SH-SY5Y (cell line): ENCODE results near the gene ADAMTS2.

Experiments used
- GATA2 ChIP-seq: IDR thresholded peaks from 2 replicates; pipeline ENCODE4 v1.6.1; 2011; ENCODE audit warnings: mild to moderate bottlenecking, low read depth, low read length
- GATA3 ChIP-seq: IDR thresholded peaks from 2 replicates; pipeline ENCODE4 v1.6.1; 2011; ENCODE audit warnings: low read depth, mild to moderate bottlenecking, low read length, moderate library complexity

DNA sequence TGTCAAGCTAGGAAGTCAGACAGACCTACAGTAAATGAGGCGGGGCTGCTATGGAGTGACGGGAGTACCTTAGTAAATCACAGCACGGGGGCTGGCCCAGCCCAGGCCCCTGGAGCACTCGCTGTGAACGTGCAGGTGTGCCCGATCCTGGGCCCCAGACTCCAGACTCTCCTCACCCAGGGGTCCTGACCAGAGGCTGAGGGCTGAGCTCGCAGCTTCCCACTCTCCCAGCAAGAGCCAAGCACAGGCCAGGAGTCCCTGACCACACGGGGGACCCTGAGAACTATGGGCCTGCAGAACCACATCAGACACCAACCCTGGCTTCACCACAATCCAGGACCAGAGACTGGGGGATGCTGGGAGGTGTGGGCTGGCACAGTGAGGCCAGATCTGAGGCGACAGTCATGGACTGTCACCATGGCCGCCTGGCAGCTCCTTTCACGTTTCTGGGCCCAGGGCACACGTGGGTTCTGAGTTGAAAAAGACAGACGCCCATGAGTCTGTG is 73.4 kb downstream of the ADAMTS2 start:
- TF ChIP-seq GATA2 (no peak), GATA3 (no peak)
